ENCODE measurements around the gene TMEM80. TPM values are rescaled to one million over a fixed set of nuclear protein-coding genes. Genes with fewer than 3 reads are reported as not detected.

Gene TMEM80
- total RNA-seq, 1 donor from 2014 or later, result 22.9 TPM

DNA sequence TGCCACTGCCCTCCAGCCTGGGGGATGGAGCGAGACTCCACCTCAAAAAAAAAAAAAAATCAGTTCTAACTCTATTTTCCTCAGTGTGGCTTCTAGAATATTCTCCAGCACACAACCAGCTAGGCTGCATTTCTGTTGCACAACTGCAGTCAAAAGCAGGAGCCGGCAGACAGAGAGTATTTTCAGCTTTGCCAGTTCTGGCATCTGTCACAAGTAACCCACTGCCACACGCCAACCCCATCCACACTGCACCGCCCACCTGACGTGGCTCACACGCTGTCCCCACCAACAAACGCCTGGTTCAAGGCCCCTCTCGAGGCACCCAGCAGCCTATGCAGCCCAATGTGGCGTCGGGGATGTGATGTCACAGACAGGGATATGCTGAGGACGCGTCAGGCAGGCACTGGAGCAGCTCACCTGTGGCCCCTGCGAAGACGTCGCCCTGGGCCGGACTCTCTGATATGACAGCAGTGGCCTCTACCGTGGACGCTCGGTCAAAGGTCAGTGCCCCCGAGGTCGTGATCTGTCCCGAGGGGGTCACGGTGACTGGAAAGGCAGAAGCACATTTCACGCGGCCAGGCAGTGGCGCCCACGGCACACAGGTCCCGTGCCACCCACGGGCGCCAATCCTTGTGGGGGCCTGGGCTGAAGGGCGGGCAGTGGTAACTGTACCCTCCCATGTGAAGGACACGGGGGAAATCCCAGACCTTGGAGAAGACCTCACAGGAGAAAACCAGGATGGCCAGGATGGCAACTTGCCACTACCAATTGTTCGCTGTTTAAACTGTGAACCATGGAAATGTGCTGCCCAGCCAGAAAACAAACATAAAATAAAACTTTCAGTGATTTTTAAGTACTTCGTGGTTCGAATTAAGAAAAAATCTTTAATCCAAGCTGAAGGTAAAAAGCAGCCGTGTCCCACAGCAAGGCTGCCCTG is 16.1 kb upstream of the TMEM80 start:
- Mint-ChIP-seq H3K4me1 (ENCODE audit: unreplicated experiment) (peaks cover 7% of the 10 kb centered on the region), H3K36me3 (ENCODE audit: low read depth, unreplicated experiment) (peaks cover 44% of the 10 kb centered on the region)

DNA sequence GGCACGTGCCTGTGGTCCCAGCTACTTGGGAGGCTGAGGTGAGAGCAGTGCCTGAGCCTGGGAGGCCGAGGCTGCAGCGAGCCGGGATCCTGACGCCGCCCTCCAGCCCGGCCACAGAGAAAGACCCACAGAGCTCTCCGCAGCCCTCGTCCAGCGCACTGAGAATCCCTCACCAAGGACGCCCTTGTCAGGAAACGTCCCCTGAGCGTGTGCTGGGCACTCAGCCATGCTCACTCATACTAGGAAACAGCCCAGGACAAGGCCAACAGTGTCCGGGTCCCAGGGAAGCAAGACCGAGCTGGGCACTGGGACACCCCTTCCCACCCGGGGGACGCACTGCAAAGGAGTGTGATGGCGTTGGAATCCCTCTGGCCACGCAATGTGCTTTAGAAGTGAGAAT is 15.1 kb upstream of the TMEM80 start:
- DNase-seq (ENCODE audit: low spot score), result no peak
- H3K36me3 Mint-ChIP-seq (ENCODE audit: low read depth, unreplicated experiment), result peaks cover 44% of the 10 kb centered on the region
- H3K9me3 Mint-ChIP-seq (ENCODE audit: unreplicated experiment), result no peaks in the 10 kb centered on the region
- H3K27me3 Mint-ChIP-seq (ENCODE audit: unreplicated experiment), result peaks cover 3% of the 10 kb centered on the region
- H3K27ac Mint-ChIP-seq (ENCODE audit: unreplicated experiment), result no peak overlapping the region
- H3K4me1 Mint-ChIP-seq (ENCODE audit: unreplicated experiment), result peaks cover 7% of the 10 kb centered on the region
- H3K4me3 Mint-ChIP-seq (ENCODE audit: unreplicated experiment), result peak overlapping the region; percentile 18
- TF ChIP-seq, protein P1, sequence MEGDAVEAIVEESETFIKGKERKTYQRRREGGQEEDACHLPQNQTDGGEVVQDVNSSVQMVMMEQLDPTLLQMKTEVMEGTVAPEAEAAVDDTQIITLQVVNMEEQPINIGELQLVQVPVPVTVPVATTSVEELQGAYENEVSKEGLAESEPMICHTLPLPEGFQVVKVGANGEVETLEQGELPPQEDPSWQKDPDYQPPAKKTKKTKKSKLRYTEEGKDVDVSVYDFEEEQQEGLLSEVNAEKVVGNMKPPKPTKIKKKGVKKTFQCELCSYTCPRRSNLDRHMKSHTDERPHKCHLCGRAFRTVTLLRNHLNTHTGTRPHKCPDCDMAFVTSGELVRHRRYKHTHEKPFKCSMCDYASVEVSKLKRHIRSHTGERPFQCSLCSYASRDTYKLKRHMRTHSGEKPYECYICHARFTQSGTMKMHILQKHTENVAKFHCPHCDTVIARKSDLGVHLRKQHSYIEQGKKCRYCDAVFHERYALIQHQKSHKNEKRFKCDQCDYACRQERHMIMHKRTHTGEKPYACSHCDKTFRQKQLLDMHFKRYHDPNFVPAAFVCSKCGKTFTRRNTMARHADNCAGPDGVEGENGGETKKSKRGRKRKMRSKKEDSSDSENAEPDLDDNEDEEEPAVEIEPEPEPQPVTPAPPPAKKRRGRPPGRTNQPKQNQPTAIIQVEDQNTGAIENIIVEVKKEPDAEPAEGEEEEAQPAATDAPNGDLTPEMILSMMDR (IDR thresholded peaks at IDR 0.05; ENCODE audit: unreplicated experiment), result no peak

More for the DNA sequence above, 16.1 kb upstream of the TMEM80 start:
- H3K27ac Mint-ChIP-seq (ENCODE audit: unreplicated experiment), result no peak overlapping the region
- no peaks in the 10 kb centered on the region for H3K9me3 Mint-ChIP-seq (ENCODE audit: unreplicated experiment)
- H3K4me3 Mint-ChIP-seq (ENCODE audit: unreplicated experiment), result no peak overlapping the region
- TF ChIP-seq, protein P1 (IDR thresholded peaks at IDR 0.05; ENCODE audit: unreplicated experiment), result no peak
- no peak for DNase-seq (ENCODE audit: low spot score)
- peaks cover 3% of the 10 kb centered on the region for H3K27me3 Mint-ChIP-seq (ENCODE audit: unreplicated experiment)

DNA sequence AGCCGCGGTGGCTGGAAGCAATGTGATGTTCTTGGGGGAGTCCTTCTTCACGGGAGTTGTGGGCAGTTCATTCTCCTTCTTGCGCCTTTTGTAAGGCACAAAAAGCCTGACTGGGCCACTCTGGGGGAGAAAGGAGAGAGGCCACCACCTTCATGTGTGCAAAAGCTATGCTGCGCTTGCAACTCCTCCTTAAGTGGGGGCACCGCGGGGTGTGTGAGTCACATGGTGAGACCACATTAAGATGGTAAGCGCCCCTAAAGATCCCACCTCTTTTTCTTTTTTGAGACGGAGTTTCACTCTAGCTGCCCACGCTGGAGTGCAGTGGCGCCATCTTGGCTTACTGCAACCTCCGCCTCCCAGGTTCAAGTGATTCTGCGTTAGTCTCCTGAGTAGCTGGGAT is 14.6 kb upstream of the TMEM80 start:
- DNase-seq (ENCODE audit: low spot score), result no peak
- Mint-ChIP-seq H3K27ac (ENCODE audit: unreplicated experiment) (no peak overlapping the region), H3K9me3 (ENCODE audit: unreplicated experiment) (no peaks in the 10 kb centered on the region), H3K36me3 (ENCODE audit: low read depth, unreplicated experiment) (peaks cover 44% of the 10 kb centered on the region), H3K4me1 (ENCODE audit: unreplicated experiment) (peaks cover 7% of the 10 kb centered on the region), H3K4me3 (ENCODE audit: unreplicated experiment) (peak overlapping the region; percentile 18), H3K27me3 (ENCODE audit: unreplicated experiment) (peaks cover 3% of the 10 kb centered on the region)
- TF ChIP-seq, protein P1 (IDR thresholded peaks at IDR 0.05; ENCODE audit: unreplicated experiment), result no peak

DNA sequence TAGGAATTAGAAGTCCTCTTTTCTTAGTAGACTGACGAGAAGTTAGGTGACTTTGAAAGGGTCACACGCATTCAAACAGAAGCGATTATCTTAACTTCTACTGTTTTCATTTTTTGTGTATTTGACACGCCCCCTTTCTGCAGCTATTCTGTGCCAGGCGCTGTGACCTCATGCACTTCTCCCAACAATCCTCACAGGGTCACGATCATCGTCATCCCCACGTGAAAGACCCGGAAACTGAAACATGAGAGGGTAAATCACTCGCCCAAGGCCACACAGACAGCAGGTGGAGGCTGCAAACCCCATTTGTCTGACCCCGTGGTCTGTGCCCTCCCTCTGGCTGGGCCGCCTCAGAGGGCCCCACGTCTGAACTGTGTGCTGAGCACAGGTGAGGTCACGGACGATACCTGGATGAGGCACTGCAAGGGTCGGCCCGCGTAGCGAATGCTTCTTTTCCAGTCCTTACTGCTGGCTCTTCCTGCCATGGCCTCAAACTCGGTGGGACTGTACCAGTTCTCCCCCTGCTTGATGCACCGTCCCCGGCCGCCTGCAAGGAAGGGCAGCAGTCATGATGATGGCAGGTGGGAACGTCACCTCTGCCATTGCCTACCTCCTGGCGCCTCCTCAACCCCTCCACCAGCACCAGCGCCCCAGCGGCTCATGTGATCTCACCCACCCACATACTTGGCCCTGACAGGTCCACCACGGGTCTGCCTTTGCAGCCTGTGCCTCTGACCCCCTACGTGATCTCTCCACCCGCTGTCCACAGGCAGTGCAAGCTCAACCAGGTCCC is 9.0 kb upstream of the TMEM80 start:
- peaks cover 7% of the 10 kb centered on the region for H3K27me3 Mint-ChIP-seq (ENCODE audit: unreplicated experiment)
- peaks cover 27% of the 10 kb centered on the region for H3K4me1 Mint-ChIP-seq (ENCODE audit: unreplicated experiment)
- H3K36me3 Mint-ChIP-seq (ENCODE audit: low read depth, unreplicated experiment), result peaks cover 46% of the 10 kb centered on the region
- no peak for DNase-seq (ENCODE audit: low spot score)
- no peak overlapping the region for H3K4me3 Mint-ChIP-seq (ENCODE audit: unreplicated experiment)
- TF ChIP-seq, protein P1 (IDR thresholded peaks at IDR 0.05; ENCODE audit: unreplicated experiment), result no peak
- no peaks in the 10 kb centered on the region for H3K9me3 Mint-ChIP-seq (ENCODE audit: unreplicated experiment)
- no peak overlapping the region for H3K27ac Mint-ChIP-seq (ENCODE audit: unreplicated experiment)

Measured in endothelial cell (in vitro differentiated cells).